WTC11 (cell line): ENCODE data around the gene RENBP. TPM values are rescaled to one million over a fixed set of nuclear protein-coding genes. Genes with fewer than 3 reads are reported as not detected.

ENCODE experiments used
- ATAC-seq: fragments of 200-7000 bp; cut with Tn5 transposase; 2 replicates; pipeline ENCODE4 v1.10.0; 2021; ENCODE audit warnings: mild to moderate bottlenecking, moderate library complexity
- CTCF ChIA-PET: fragments of 300-600 bp; sonication (Branson Sonifier 250); formaldehyde crosslinking; loops from one replicate; lab custom pipeline; 2021; ENCODE audit warnings: antibody characterized with exemption; lab: Charles Lee
- POLR2A ChIA-PET: fragments of 350-600 bp; sonication (Branson Sonifier 250); formaldehyde crosslinking; loops from one replicate; lab custom pipeline; 2021; ENCODE audit warnings: antibody characterized with exemption; lab: Charles Lee
- DNase-seq: peaks from one replicate; pipeline ENCODE4 v3.0.0; 2021; ENCODE audit warnings: low spot score
- H3K27ac Mint-ChIP-seq: 2 replicates; pipeline ENCODE4 v1.8.0; 2021; ENCODE audit warnings: mixed read lengths
- H3K27me3 Mint-ChIP-seq: 2 replicates; pipeline ENCODE4 v1.8.0; 2021; ENCODE audit warnings: low read depth, mild to moderate bottlenecking, moderate library complexity, mixed read lengths
- H3K36me3 Mint-ChIP-seq: 2 replicates; pipeline ENCODE4 v1.8.0; 2021; ENCODE audit warnings: mixed read lengths
- H3K4me1 Mint-ChIP-seq: 2 replicates; pipeline ENCODE4 v1.8.0; 2022; ENCODE audit warnings: mixed read lengths
- H3K4me3 Mint-ChIP-seq: 2 replicates; pipeline ENCODE4 v1.8.0; 2021; ENCODE audit warnings: mild to moderate bottlenecking, moderate library complexity, mixed read lengths
- H3K9me3 Mint-ChIP-seq: 2 replicates; pipeline ENCODE4 v1.8.0; 2021; ENCODE audit warnings: mixed read lengths
- ATF1 ChIP-seq: sonication (generic); formaldehyde crosslinking; IDR thresholded peaks from 2 replicates; pipeline ENCODE4 v1.8.1; 2023; ENCODE audit warnings: mild to moderate bottlenecking, moderate library complexity, missing genetic modification reagents
- CREB1 ChIP-seq: sonication (generic); formaldehyde crosslinking; IDR thresholded peaks from 2 replicates; pipeline ENCODE4 v1.8.0; 2023; ENCODE audit warnings: mild to moderate bottlenecking, missing genetic modification reagents
- CREM ChIP-seq: sonication (generic); formaldehyde crosslinking; IDR thresholded peaks from 2 replicates; pipeline ENCODE4 v1.8.1; 2022; ENCODE audit warnings: mild to moderate bottlenecking, missing genetic modification reagents, moderate library complexity
- ELF4 ChIP-seq: sonication (generic); formaldehyde crosslinking; IDR thresholded peaks from 2 replicates; pipeline ENCODE4 v1.8.1; 2022; ENCODE audit warnings: low read depth, mild to moderate bottlenecking, moderate library complexity, missing genetic modification reagents
- EMX1 ChIP-seq: fragments of 250-450 bp; sonication (Bioruptor Pico); IDR thresholded peaks from 2 replicates; pipeline ENCODE4 v1.8.0; 2021; ENCODE audit warnings: mild to moderate bottlenecking
- ESRRA ChIP-seq: sonication (generic); formaldehyde crosslinking; IDR thresholded peaks from 2 replicates; pipeline ENCODE4 v1.8.1; 2022; ENCODE audit warnings: mild to moderate bottlenecking, missing genetic modification reagents, borderline replicate concordance
- ETV6 ChIP-seq: sonication (generic); formaldehyde crosslinking; IDR thresholded peaks from 2 replicates; pipeline ENCODE4 v1.8.1; 2022; ENCODE audit warnings: mild to moderate bottlenecking, missing genetic modification reagents
- FOXJ3 ChIP-seq: sonication (generic); formaldehyde crosslinking; IDR thresholded peaks from 2 replicates; pipeline ENCODE4 v1.9.0; 2021; ENCODE audit warnings: missing genetic modification reagents, mild to moderate bottlenecking, borderline replicate concordance
- FOXK1 ChIP-seq: sonication (generic); formaldehyde crosslinking; IDR thresholded peaks from 2 replicates; pipeline ENCODE4 v1.8.0; 2022; ENCODE audit warnings: mild to moderate bottlenecking, moderate library complexity, missing genetic modification reagents
- GABPB1 ChIP-seq: sonication (generic); formaldehyde crosslinking; IDR thresholded peaks from 2 replicates; pipeline ENCODE4 v1.8.1; 2023; ENCODE audit warnings: mild to moderate bottlenecking, missing genetic modification reagents
- JUN ChIP-seq: sonication (generic); formaldehyde crosslinking; IDR thresholded peaks from 2 replicates; pipeline ENCODE4 v1.8.0; 2023; ENCODE audit warnings: mild to moderate bottlenecking, missing genetic modification reagents
- KAT7 ChIP-seq: sonication (generic); formaldehyde crosslinking; IDR thresholded peaks from 2 replicates; pipeline ENCODE4 v1.8.1; 2023; ENCODE audit warnings: missing genetic modification reagents, mild to moderate bottlenecking, borderline replicate concordance
- NFATC4 ChIP-seq: fragments of 250-450 bp; sonication (Bioruptor Pico); IDR thresholded peaks from 2 replicates; pipeline ENCODE4 v1.9.0; 2021; ENCODE audit warnings: mild to moderate bottlenecking
- NR1H2 ChIP-seq: sonication (generic); formaldehyde crosslinking; IDR thresholded peaks from 2 replicates; pipeline ENCODE4 v1.9.0; 2021; ENCODE audit warnings: mild to moderate bottlenecking, moderate library complexity, missing genetic modification reagents
- OVOL2 ChIP-seq: fragments of 250-450 bp; sonication (Bioruptor Pico); IDR thresholded peaks from 2 replicates; pipeline ENCODE4 v1.9.0; 2021; ENCODE audit warnings: mild to moderate bottlenecking, borderline replicate concordance
- SMAD4 ChIP-seq: sonication (generic); formaldehyde crosslinking; IDR thresholded peaks from 2 replicates; pipeline ENCODE4 v1.8.0; 2022; ENCODE audit warnings: mild to moderate bottlenecking, missing genetic modification reagents
- TEAD1 ChIP-seq: sonication (generic); formaldehyde crosslinking; IDR thresholded peaks from 2 replicates; pipeline ENCODE4 v1.8.0; 2022; ENCODE audit warnings: mild to moderate bottlenecking, missing genetic modification reagents
- ZBTB21 ChIP-seq: sonication (generic); formaldehyde crosslinking; IDR thresholded peaks from 2 replicates; pipeline ENCODE4 v1.8.1; 2023; ENCODE audit warnings: mild to moderate bottlenecking, missing genetic modification reagents, borderline replicate concordance
- ZNF232 ChIP-seq: sonication (generic); formaldehyde crosslinking; IDR thresholded peaks from 2 replicates; pipeline ENCODE4 v1.8.0; 2022; ENCODE audit warnings: mild to moderate bottlenecking, missing genetic modification reagents
- ZNF423 ChIP-seq: fragments of 250-450 bp; sonication (Bioruptor Pico); IDR thresholded peaks from 2 replicates; pipeline ENCODE4 v2.1.2; 2022; ENCODE audit warnings: mild to moderate bottlenecking, moderate library complexity
- total RNA-seq: library from RNA; stranded (reverse); gene quantifications from 3 replicates; pipeline ENCODE4 v1.2.3, GENCODE V29; 2021
- TF ChIP-seq, protein P1 (sequence below): sonication (generic); formaldehyde crosslinking; IDR thresholded peaks from 2 replicates; pipeline ENCODE4 v1.8.0; 2022; ENCODE audit warnings: mild to moderate bottlenecking, missing genetic modification reagents
- TF ChIP-seq, protein P2 (sequence below): sonication (generic); formaldehyde crosslinking; IDR thresholded peaks from 2 replicates; pipeline ENCODE4 v1.8.0; 2022; ENCODE audit warnings: mild to moderate bottlenecking, missing genetic modification reagents
- TF ChIP-seq, protein P3 (sequence below): sonication (generic); formaldehyde crosslinking; IDR thresholded peaks from 2 replicates; pipeline ENCODE4 v1.8.0; 2022; ENCODE audit warnings: mild to moderate bottlenecking, missing genetic modification reagents
- TF ChIP-seq, protein P4 (sequence below): fragments of 250-450 bp; sonication (Bioruptor Pico); IDR thresholded peaks from 2 replicates; pipeline ENCODE4 v1.8.0; 2021; ENCODE audit warnings: mild to moderate bottlenecking

RENBP gene
- total RNA-seq, 1 experiment from 2014 or later = 14.0 TPM

DNA sequence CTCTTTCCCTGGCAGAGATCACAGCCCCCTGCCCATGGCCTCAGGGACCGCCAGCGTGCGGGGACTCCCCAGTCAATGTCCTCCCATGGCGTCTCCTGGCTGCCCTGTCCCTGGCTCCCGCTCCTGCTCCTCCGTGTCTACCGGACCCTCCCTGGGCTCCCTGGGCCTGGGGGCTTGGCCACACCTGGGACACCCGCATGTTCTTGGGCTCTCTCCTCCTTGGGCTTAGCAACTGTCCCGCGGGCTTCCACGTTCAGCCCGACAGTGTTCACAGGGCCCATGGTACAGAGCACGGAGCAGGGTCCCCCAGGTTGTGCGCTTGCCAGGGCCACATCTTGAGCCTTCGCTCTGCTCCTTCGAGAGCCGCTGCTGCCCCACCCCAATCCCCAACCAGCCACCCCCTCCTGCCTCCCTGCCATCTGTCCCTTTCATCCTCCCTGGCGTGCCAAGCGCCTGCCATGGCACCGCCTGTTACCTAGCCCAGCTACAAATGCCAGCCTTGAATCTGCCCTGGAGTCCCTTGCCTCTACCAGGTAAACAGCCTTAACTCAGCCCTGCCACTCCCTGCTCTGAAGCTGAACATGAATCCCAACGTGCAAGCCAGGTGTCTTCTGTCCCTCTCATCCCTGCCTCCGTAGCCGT is 36.1 kb downstream of the RENBP start:
- ATAC-seq = no peak
- DNase-seq = no peak
- Mint-ChIP-seq H3K9me3 (no peaks in the 10 kb centered on the region), H3K4me1 (peaks cover 6% of the 10 kb centered on the region), H3K27ac (no peak overlapping the region), H3K4me3 (no peak overlapping the region), H3K36me3 (no peaks in the 10 kb centered on the region), H3K27me3 (no peaks in the 10 kb centered on the region; the same call in 1 of the 2 replicates)
- CTCF ChIA-PET = interaction anchor here (0.5 to 2.1 kb wide), 6 partner anchors 8 to 52 kb away, joined by 3 to 13 read pairs (median 5); no protein-coding TSS in a partner anchor
- POLR2A ChIA-PET = interaction anchor here (0.6 to 0.9 kb wide), 2 partner anchors 22 to 80 kb away, joined by 3 read pairs; partner anchors contain the start of gene L1CAM
- TF ChIP-seq KAT7 (CRISPR knock-in tag) (no peak), EMX1 (CRISPR knock-in tag) (no peak), SMAD4 (CRISPR knock-in tag) (no peak), ZNF232 (CRISPR knock-in tag) (no peak), ZBTB21 (CRISPR knock-in tag) (no peak), JUN (CRISPR knock-in tag) (no peak), ELF4 (CRISPR knock-in tag) (no peak), FOXJ3 (no peak), ATF1 (no peak), FOXK1 (CRISPR knock-in tag) (no peak), OVOL2 (CRISPR knock-in tag) (no peak), CREB1 (CRISPR knock-in tag) (no peak)
- TF ChIP-seq, protein P1, sequence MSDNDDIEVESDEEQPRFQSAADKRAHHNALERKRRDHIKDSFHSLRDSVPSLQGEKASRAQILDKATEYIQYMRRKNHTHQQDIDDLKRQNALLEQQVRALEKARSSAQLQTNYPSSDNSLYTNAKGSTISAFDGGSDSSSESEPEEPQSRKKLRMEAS (CRISPR knock-in tag) = no peak
- TF ChIP-seq, protein P2, sequence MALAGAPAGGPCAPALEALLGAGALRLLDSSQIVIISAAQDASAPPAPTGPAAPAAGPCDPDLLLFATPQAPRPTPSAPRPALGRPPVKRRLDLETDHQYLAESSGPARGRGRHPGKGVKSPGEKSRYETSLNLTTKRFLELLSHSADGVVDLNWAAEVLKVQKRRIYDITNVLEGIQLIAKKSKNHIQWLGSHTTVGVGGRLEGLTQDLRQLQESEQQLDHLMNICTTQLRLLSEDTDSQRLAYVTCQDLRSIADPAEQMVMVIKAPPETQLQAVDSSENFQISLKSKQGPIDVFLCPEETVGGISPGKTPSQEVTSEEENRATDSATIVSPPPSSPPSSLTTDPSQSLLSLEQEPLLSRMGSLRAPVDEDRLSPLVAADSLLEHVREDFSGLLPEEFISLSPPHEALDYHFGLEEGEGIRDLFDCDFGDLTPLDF (CRISPR knock-in tag) = no peak
- TF ChIP-seq, protein P3, sequence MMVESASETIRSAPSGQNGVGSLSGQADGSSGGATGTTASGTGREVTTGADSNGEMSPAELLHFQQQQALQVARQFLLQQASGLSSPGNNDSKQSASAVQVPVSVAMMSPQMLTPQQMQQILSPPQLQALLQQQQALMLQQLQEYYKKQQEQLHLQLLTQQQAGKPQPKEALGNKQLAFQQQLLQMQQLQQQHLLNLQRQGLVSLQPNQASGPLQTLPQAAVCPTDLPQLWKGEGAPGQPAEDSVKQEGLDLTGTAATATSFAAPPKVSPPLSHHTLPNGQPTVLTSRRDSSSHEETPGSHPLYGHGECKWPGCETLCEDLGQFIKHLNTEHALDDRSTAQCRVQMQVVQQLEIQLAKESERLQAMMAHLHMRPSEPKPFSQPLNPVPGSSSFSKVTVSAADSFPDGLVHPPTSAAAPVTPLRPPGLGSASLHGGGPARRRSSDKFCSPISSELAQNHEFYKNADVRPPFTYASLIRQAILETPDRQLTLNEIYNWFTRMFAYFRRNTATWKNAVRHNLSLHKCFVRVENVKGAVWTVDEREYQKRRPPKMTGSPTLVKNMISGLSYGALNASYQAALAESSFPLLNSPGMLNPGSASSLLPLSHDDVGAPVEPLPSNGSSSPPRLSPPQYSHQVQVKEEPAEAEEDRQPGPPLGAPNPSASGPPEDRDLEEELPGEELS (CRISPR knock-in tag) = no peak
- TF ChIP-seq, protein P4, sequence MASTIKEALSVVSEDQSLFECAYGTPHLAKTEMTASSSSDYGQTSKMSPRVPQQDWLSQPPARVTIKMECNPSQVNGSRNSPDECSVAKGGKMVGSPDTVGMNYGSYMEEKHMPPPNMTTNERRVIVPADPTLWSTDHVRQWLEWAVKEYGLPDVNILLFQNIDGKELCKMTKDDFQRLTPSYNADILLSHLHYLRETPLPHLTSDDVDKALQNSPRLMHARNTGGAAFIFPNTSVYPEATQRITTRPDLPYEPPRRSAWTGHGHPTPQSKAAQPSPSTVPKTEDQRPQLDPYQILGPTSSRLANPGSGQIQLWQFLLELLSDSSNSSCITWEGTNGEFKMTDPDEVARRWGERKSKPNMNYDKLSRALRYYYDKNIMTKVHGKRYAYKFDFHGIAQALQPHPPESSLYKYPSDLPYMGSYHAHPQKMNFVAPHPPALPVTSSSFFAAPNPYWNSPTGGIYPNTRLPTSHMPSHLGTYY (CRISPR knock-in tag) = no peak

DNA sequence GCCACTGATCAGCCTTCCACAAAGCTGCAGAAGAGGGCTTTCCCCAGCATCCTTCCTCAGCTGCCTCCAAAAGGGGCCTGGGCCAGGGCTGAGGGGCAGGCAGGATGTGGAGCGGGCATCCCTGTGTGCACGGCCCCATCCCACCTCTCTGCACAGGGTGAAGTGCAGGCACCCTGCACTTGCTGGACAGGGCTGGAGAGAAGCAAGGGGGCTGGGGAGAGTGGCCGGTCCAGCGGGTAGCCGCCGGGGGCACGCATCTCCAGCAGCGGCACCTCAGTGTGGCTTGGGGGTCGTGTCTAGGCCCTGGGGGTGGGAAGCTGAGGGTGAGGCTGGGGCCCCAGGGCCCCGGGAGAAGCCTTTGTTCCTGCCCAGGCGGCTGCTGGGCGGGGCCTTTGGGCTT is 37.0 kb downstream of the RENBP start:
- DNase-seq = no peak
- Mint-ChIP-seq H3K36me3 (no peaks in the 10 kb centered on the region), H3K27ac (no peak overlapping the region)
- TF ChIP-seq NR1H2 (CRISPR knock-in tag) (no peak), ZNF423 (CRISPR knock-in tag) (no peak), ESRRA (no peak), TEAD1 (CRISPR knock-in tag) (no peak), GABPB1 (CRISPR knock-in tag) (no peak), ETV6 (CRISPR knock-in tag) (no peak), NFATC4 (CRISPR knock-in tag) (no peak), CREM (no peak)
- TF ChIP-seq, protein P2 (CRISPR knock-in tag) = no peak
- TF ChIP-seq, all 79 proteins: peak for 0
- Mint-ChIP-seq H3K27me3 (no peaks in the 10 kb centered on the region; the same call in 1 of the 2 replicates), H3K4me3 (no peak overlapping the region), H3K4me1 (peaks cover 9% of the 10 kb centered on the region), H3K9me3 (no peaks in the 10 kb centered on the region)
- no peak for ATAC-seq
- CTCF ChIA-PET = interaction anchor here (1.1 kb wide), 1 partner anchor 86 kb away, joined by 4 read pairs; no protein-coding TSS in a partner anchor
- POLR2A ChIA-PET = no interaction called here
